Hepatocyte (in vitro differentiated cells): ENCODE results near the gene SLC25A40. TPM values are rescaled to one million over a fixed set of nuclear protein-coding genes. Genes with fewer than 3 reads are reported as not detected.

Experiments
- DNase-seq: peaks from one replicate; pipeline ENCODE4 v3.0.0-alpha.2; 2016; ENCODE audit warnings: low spot score
- H2AFZ ChIP-seq: fragments of 200-600 bp; sonication (generic); 2 replicates; pipeline ENCODE4 v1.6.0; 2016; ENCODE audit warnings: antibody characterized with exemption, mild to moderate bottlenecking
- H3K27ac ChIP-seq: fragments of 200-600 bp; sonication (generic); 2 replicates; pipeline ENCODE4 v1.5.1; 2016; ENCODE audit warnings: mild to moderate bottlenecking
- H3K27me3 ChIP-seq: fragments of 200-600 bp; sonication (generic); 2 replicates; pipeline ENCODE4 v1.6.1; 2016
- H3K36me3 ChIP-seq: fragments of 200-600 bp; sonication (generic); replicated peaks from 2 replicates; pipeline ENCODE4 v1.5.1; 2016; ENCODE audit warnings: low read depth; ENCODE audit not compliant: insufficient read depth
- H3K4me1 ChIP-seq: fragments of 200-600 bp; sonication (generic); 2 replicates; pipeline ENCODE4 v1.5.1; 2016; ENCODE audit warnings: mild to moderate bottlenecking, moderate library complexity; ENCODE audit not compliant: insufficient read depth
- H3K4me2 ChIP-seq: fragments of 200-600 bp; sonication (generic); 2 replicates; pipeline ENCODE4 v1.6.0; 2016
- H3K4me3 ChIP-seq: fragments of 200-600 bp; sonication (generic); 2 replicates; pipeline ENCODE4 v1.5.1; 2016; ENCODE audit warnings: mild to moderate bottlenecking
- H3K79me2 ChIP-seq: fragments of 200-600 bp; sonication (generic); 2 replicates; pipeline ENCODE4 v1.6.0; 2017; ENCODE audit warnings: mild to moderate bottlenecking
- H3K9me2 ChIP-seq: fragments of 200-600 bp; sonication (generic); replicated peaks from 2 replicates; pipeline ENCODE4 v1.6.0; 2017; ENCODE audit warnings: mild to moderate bottlenecking; ENCODE audit not compliant: insufficient read depth
- H3K9me3 ChIP-seq: fragments of 200-600 bp; sonication (generic); 2 replicates; pipeline ENCODE4 v1.5.1; 2016; ENCODE audit warnings: low read depth, mild to moderate bottlenecking
- H4K20me1 ChIP-seq: fragments of 200-600 bp; sonication (generic); 2 replicates; pipeline ENCODE4 v1.6.0; 2016; ENCODE audit warnings: mild to moderate bottlenecking; ENCODE audit not compliant: insufficient read depth, poor library complexity, severe bottlenecking
- CTCF ChIP-seq: fragments of 200-600 bp; sonication (generic); IDR thresholded peaks from 2 replicates; pipeline ENCODE4 v1.5.1; 2016; ENCODE audit warnings: antibody characterized with exemption, mild to moderate bottlenecking; ENCODE audit not compliant: poor library complexity
- EZH2 ChIP-seq: fragments of 200-600 bp; sonication (generic); IDR thresholded peaks from 2 replicates; pipeline ENCODE4 v1.6.1; 2016; ENCODE audit warnings: antibody characterized with exemption, mild to moderate bottlenecking, borderline replicate concordance
- EZH2phosphoT487 ChIP-seq: fragments of 200-600 bp; sonication (generic); IDR thresholded peaks from one replicate; pipeline ENCODE4 v1.6.1; 2018; ENCODE audit warnings: antibody characterized with exemption, mild to moderate bottlenecking, low read depth, moderate library complexity; ENCODE audit not compliant: unreplicated experiment, severe bottlenecking
- WGBS: methylation state at CpG from one replicate; pipeline ENCODE4 v1.1.6; 2016; ENCODE audit warnings: low lambda C conversion rate; ENCODE audit errors: missing lambda C conversion rate; 5-methylcytosine and 5-hydroxymethylcytosine counted together
- polyA plus RNA-seq: library from polyadenylated mRNA; unstranded; fragments of >200 nt; fragmentation: Nextera tagmentation; extraction: Ambion mirVana; gene quantifications from 2 replicates; pipeline ENCODE4 v1.2.1, GENCODE V29; 2016
- total RNA-seq: library from RNA; depleted of rRNA; stranded (reverse); fragments of >200 nt; gene quantifications from 2 replicates; pipeline ENCODE4 v1.2.3, GENCODE V29; 2014

Gene SLC25A40
- total and polyA plus RNA-seq, 2 experiments from 2014 or later: 10.8 to 58.3 TPM

- TF ChIP-seq CTCF (no peak), EZH2 (no peak), EZH2phosphoT487 (no peak)
- H3K27ac ChIP-seq: no peak overlapping the region
- H3K4me2 ChIP-seq: no peak overlapping the region
- no peaks in the 10 kb centered on the region for H3K36me3 ChIP-seq
- no peaks in the 10 kb centered on the region for H3K9me2 ChIP-seq
- no peaks in the 10 kb centered on the region for H3K9me3 ChIP-seq
- no peak overlapping the region for H2AFZ ChIP-seq
- no peak overlapping the region for H3K4me3 ChIP-seq
- DNase-seq: no peak
- WGBS: 84% methylated on average over 1 of the region's 1 CpG
- no peaks in the 10 kb centered on the region for H4K20me1 ChIP-seq
- H3K27me3 ChIP-seq: no peaks in the 10 kb centered on the region
- H3K79me2 ChIP-seq: no peaks in the 10 kb centered on the region
- no peaks in the 10 kb centered on the region for H3K4me1 ChIP-seq
Measured at GRCh38 chr7:87850836-87851593, 25.1 kb downstream of the SLC25A40 start.

DNA sequence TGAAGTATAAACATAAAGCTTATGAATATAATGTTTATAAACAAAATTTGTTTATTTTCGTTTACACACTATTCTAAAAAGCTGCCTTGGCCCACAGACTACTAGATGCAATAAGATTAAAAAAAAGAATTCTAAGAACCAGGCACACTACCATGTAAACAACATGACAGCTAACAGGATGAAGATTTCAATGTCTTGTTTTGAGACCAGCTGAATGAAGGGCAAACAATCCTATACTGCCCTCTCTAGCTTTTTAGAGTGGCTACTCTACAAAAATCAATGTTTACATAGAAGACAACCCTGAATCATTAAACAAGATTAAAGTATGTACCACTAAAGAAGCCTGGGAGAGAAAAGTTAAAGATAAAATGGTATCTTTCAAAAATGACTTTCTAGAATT, 38.6 kb downstream of the SLC25A40 start:
- TF ChIP-seq EZH2phosphoT487: no peak
- no peak for TF ChIP-seq CTCF
- TF ChIP-seq EZH2: no peak
- no peak overlapping the region for H2AFZ ChIP-seq
- no peaks in the 10 kb centered on the region for H3K79me2 ChIP-seq
- no peaks in the 10 kb centered on the region for H3K36me3 ChIP-seq
- H4K20me1 ChIP-seq: no peaks in the 10 kb centered on the region
- no peak overlapping the region for H3K4me2 ChIP-seq
- no peak overlapping the region for H3K4me3 ChIP-seq
- 91% methylated on average over 1 of the region's 1 CpG for WGBS
- no peak overlapping the region for H3K27ac ChIP-seq
- H3K9me2 ChIP-seq: no peaks in the 10 kb centered on the region
- H3K27me3 ChIP-seq: no peaks in the 10 kb centered on the region
- DNase-seq: no peak
- H3K9me3 ChIP-seq: no peaks in the 10 kb centered on the region
- H3K4me1 ChIP-seq: no peaks in the 10 kb centered on the region

DNA sequence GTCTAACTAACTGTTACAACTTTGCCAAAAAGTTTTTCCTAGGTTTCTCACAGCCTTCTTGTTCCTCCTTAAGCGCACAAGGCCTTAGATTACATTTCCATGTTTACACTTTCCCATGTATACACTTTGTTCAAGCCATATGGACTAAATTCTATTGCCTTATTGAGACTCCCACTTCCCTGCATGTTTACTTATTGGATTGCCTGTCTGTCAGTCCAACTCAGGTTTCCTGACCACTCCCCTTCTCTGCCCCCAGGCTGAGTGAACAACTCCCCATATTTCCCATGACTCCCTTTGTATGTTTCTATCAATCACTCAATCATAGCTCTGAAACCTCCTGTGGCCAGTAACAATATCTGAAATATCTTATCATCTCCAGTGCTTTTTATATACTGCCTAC, 43.0 kb downstream of the SLC25A40 start:
- Histone ChIP-seq H3K9me3 (no peaks in the 10 kb centered on the region), H3K79me2 (no peaks in the 10 kb centered on the region), H4K20me1 (no peaks in the 10 kb centered on the region), H3K27ac (no peak overlapping the region), H3K4me3 (no peak overlapping the region), H3K4me2 (no peak overlapping the region), H2AFZ (no peak overlapping the region), H3K27me3 (no peaks in the 10 kb centered on the region), H3K36me3 (no peaks in the 10 kb centered on the region), H3K4me1 (peaks cover 4% of the 10 kb centered on the region), H3K9me2 (no peaks in the 10 kb centered on the region)
- 61% methylated on average over 1 of the region's 1 CpG for WGBS
- no peak for DNase-seq
- TF ChIP-seq CTCF: no peak
- TF ChIP-seq EZH2: no peak
- no peak for TF ChIP-seq EZH2phosphoT487
